Epithelial cell of esophagus (primary cell): ENCODE measurements around the gene DPCD.

Experiments used
- DNase-seq: peaks from one replicate; pipeline ENCODE4 v3.0.0; 2010; ENCODE audit warnings: low read depth
- H3K4me3 ChIP-seq: 2 replicates; pipeline ENCODE4 v1.5.1; 2011; ENCODE audit warnings: mild to moderate bottlenecking, low read length, control low read depth
- TF ChIP-seq, protein P1 (sequence below): IDR thresholded peaks from 2 replicates; pipeline ENCODE4 v1.5.1; 2011; ENCODE audit warnings: low read depth, mild to moderate bottlenecking, low read length, control low read depth, inconsistent platforms; ENCODE audit not compliant: insufficient read depth; ENCODE audit errors: missing control alignments

DPCD gene

DNA sequence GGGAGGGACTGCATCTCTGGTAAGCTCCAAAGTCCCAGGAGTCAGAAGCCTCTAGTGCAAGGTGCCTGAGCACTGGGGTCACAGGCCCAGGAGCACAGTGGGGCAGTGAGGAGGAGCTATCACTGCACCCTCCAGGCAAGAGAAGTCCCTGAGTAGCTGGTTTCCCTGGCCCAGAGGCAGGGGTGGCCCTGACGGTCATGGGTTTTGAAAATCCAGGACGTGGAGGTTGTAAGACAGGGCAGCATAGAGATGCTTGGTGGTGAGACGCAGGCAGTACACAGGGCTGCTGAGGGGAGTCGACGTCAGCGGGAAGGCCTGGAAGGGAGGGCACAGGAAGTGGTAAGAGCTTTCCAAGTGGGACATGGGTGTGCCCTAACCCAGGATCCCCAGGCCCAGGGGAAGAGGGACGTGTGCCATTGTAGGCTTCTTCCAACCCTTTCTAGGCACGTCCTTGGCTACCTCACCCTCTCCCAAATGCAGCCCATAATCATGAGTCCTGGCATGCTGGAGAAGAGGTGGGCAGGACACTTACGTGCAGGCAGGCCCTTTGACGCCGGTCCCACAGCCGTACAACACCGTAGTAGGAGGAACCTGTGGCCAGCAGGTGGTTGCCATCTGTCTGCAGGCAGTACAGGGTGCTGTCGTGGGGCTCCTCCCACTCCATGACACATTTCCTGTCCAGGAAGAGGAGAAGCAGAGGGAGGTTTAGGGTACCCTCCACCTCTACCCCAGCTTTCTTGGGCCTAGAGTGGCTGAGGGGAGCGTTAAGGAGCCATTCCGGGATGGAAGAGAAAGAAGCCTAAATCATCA is 23.2 kb downstream of the DPCD start:
- H3K4me3 ChIP-seq = no peak overlapping the region
- TF ChIP-seq, protein P1, sequence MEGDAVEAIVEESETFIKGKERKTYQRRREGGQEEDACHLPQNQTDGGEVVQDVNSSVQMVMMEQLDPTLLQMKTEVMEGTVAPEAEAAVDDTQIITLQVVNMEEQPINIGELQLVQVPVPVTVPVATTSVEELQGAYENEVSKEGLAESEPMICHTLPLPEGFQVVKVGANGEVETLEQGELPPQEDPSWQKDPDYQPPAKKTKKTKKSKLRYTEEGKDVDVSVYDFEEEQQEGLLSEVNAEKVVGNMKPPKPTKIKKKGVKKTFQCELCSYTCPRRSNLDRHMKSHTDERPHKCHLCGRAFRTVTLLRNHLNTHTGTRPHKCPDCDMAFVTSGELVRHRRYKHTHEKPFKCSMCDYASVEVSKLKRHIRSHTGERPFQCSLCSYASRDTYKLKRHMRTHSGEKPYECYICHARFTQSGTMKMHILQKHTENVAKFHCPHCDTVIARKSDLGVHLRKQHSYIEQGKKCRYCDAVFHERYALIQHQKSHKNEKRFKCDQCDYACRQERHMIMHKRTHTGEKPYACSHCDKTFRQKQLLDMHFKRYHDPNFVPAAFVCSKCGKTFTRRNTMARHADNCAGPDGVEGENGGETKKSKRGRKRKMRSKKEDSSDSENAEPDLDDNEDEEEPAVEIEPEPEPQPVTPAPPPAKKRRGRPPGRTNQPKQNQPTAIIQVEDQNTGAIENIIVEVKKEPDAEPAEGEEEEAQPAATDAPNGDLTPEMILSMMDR = no peak
- no peak for DNase-seq

DNA sequence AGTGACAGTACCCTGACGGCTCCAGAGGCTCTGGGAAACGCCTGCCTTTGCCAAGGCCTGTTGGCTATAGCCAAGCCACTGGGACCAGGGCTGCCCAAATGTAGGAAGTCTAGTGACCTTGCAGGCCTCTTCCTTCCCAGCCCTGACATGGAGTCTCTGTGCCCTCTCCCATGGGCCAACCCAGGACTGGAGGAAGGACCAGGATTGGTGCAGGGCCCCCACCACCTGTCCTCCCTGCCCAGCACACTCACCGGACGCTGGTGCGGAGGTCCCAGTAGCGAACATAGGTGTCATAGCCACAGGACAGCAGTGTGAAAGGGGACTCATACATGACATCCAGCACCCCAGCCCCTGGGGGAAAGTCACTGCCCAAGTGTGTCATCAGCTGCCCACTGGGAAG is 24.0 kb downstream of the DPCD start:
- DNase-seq = no peak
- TF ChIP-seq, protein P1 = no peak
- no peak overlapping the region for H3K4me3 ChIP-seq

DNA sequence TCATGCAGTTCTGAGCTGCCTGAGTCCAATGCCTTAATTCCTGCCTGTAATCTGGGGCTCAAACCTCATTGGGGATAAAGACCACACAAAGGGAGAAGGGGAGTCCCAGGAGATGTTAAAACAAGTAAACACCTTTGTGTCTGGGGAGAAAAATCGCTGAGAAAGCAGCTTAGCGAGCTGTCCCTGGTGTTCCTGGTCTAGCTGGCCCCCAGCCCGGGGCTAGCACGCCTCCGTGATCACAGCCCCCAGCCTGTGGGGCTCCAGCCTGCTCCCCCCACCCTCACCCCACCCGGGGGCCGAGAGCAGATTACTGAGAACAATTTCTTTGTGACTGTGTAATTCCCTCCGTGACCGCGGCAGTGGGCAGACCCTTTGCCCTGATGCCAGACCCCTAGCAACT is 24.8 kb downstream of the DPCD start:
- H3K4me3 ChIP-seq = no peak overlapping the region
- no peak for DNase-seq
- TF ChIP-seq, protein P1 = no peak

DNA sequence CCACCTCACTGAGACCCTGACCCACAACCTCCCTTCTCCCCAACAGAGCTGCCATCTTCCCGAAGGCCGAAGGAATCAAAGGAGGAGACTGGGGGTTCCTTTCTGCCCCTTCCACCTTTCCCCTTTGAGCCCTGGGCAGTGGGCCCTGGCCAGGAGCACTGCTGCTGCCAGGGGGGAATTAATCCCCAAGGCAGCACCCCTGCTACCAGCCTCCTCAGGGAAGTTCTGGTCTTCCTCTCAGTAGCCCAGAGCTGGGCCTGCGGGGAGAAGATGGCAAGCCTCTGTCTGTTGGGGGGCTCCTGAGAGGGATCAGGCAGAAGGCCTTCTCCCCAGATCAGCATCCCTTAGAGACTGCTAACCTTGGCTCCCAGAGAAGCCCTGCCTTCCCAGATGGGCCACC is 25.5 kb downstream of the DPCD start:
- no peak for DNase-seq
- TF ChIP-seq, protein P1 = no peak
- H3K4me3 ChIP-seq = no peak overlapping the region

DNA sequence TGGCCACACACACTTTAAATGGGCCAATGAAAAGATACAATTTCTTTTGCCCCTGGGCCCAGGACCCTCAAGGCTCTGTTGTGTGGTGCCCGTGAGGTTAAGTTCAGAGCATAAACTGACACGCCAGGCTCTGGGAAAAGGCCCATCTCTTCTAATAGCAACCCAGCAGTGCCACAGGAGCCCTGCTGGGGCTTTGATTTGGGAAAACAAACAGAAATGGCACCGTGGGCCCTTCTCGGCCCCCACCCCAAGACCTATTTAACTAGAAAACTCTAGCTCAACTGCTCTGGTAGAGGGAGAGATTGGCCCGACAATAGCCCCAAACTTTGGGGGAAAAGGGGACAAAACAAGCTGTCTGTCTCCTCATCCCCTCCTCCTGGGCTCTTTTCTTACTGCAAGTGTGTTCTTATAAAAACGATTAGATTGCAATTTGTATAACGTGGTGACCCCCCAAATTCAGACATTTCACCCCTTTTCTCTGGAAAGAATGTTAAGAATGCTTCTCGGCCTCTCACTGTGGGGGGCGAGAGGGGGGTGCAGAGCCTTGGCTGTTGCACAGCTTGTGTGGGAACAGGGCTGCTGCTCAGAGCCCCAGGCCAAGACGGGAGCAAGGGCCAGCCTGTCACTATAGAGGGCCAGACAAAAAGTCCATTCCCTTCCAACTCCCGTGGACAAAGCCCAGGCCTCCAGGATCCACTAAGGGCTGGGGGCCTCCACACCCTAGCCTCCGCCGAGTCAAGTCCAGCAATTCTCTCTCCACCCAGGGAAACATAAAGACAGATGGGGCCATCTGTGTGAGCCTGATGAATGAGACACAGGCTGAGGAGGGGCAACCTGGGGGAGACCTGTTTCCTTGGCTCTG is 26.8 kb downstream of the DPCD start:
- no peak overlapping the region for H3K4me3 ChIP-seq
- DNase-seq = no peak
- TF ChIP-seq, protein P1 = no peak

DNA sequence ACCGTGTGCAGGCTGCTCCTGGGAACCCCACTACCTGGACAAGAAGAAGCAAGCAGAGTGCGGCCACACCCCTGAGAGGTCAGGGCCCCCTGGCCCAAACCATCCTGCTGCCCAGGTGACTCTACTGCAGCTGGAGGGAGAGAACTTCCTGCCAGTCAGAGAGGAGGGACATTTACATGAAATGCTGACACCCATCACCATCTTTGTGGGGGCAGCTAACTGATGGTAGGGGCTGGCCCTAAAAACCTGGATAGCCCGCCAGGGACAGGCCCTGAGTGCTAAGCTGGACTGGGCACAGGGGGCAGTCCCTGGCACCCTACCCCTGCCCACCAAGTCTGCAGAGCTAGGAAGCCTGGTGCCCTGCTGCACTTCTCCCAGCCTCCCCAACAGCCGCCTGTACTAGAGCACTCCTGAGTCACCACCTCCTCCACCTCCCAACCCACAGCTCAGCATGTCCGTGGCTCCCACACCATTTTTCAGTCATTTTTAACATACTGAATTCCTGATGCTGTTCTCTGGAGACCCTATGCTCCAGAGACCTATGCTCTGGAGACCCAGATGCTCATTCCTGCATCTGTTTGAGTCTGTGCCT is 27.5 kb downstream of the DPCD start:
- DNase-seq = no peak
- TF ChIP-seq, protein P1 = no peak
- no peak overlapping the region for H3K4me3 ChIP-seq
